ENCODE results near the gene CACNA1D.

Gene CACNA1D

DNA sequence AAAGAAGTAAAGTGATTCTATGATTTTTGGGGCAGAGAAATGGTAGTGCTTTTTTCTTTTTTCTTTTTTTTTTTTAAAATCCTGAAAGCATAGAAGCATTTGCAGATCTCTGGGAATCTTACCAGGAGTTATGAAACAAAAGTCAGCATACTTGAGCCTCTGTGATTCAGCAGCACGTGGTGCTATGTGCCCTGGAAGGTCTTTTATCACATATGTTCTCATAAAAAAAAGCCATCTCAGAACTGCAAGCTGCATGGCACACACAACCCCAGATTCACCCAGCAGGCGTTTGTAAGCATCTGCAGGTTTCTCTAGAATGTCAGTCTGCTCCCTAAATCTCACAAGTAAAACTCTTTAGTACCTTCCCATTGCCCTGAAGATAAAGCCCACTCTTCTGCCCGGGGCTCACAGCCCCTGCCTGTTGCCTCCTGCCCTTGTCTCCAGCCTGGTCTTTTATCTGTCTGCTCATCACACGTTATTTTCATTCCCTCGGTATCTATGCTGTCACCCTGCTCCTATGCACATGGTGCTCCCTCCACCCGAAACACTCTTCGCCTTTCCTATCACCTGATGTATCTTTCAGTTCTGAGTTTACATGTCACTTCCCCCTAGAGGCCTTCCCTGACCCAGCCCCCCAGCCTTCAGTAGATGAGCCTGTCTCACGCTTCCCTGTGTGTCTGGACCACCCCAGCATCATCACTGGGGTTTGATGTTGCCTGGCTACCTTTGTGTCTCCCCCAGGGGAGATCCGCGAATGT, 279.4 kb downstream of the CACNA1D start:
- TF ChIP-seq, protein P1, sequence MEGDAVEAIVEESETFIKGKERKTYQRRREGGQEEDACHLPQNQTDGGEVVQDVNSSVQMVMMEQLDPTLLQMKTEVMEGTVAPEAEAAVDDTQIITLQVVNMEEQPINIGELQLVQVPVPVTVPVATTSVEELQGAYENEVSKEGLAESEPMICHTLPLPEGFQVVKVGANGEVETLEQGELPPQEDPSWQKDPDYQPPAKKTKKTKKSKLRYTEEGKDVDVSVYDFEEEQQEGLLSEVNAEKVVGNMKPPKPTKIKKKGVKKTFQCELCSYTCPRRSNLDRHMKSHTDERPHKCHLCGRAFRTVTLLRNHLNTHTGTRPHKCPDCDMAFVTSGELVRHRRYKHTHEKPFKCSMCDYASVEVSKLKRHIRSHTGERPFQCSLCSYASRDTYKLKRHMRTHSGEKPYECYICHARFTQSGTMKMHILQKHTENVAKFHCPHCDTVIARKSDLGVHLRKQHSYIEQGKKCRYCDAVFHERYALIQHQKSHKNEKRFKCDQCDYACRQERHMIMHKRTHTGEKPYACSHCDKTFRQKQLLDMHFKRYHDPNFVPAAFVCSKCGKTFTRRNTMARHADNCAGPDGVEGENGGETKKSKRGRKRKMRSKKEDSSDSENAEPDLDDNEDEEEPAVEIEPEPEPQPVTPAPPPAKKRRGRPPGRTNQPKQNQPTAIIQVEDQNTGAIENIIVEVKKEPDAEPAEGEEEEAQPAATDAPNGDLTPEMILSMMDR (IDR thresholded peaks at IDR 0.05; ENCODE audit: low read depth, low read length) = no peak
- DNase-seq (ENCODE audit: extremely low read depth, low read depth) = peak; percentile 77

DNA sequence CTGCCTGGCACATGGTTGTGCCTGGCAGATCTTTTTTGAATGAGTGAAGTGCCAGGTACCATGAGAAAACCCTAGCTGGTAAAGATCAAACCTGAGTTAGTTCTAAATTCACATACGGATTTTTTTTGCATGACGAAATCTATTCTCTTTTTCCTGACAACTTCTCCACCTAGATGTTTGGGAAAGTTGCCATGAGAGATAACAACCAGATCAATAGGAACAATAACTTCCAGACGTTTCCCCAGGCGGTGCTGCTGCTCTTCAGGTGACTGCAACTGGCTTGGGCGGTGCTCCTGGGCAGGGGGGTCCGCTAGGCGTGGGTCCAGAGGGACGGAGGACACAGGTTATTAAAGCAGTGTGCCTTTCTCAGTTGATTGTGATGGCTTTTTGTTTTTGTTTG, 280.0 kb downstream of the CACNA1D start:
- TF ChIP-seq, protein P1 (IDR thresholded peaks at IDR 0.05; ENCODE audit: low read depth, low read length) = no peak
- DNase-seq (ENCODE audit: extremely low read depth, low read depth) = no peak

DNA sequence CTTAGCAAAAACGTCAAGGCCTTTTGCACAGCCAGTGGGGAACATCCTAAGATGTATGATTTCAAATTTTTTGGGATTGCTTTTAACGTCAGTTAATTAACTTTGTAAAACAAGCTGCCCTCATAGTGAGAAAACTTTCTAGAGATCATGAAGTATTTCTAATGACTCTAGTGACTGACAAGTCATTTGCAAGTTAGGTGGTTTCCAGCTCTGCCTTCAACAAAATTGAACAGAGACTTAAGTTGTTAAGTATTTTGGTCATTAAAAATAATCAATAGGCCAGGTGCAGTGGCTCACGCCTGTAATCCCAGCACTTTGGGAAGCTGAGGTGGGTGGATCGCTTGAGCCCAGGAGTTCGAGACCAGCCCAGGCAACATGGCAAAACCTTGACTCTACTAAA, 280.6 kb downstream of the CACNA1D start:
- TF ChIP-seq, protein P1 (IDR thresholded peaks at IDR 0.05; ENCODE audit: low read depth, low read length) = no peak
- DNase-seq (ENCODE audit: extremely low read depth, low read depth) = no peak

DNA sequence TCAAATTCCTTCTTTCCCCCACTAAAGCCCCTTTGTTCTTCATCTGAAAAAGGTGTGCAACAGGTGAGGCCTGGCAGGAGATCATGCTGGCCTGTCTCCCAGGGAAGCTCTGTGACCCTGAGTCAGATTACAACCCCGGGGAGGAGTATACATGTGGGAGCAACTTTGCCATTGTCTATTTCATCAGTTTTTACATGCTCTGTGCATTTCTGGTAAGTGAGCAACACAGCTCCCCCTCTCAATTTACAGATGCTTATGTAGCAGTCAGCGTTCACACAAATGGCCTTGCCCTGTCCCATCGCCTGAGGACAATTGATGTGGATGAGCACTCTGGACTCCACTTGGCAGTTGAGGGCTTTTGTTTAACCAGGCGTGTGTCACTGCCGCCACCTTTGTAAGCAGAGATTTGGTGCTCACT, 281.4 kb downstream of the CACNA1D start:
- no peak for DNase-seq (ENCODE audit: extremely low read depth, low read depth)
- TF ChIP-seq, protein P1 (IDR thresholded peaks at IDR 0.05; ENCODE audit: low read depth, low read length) = no peak

DNA sequence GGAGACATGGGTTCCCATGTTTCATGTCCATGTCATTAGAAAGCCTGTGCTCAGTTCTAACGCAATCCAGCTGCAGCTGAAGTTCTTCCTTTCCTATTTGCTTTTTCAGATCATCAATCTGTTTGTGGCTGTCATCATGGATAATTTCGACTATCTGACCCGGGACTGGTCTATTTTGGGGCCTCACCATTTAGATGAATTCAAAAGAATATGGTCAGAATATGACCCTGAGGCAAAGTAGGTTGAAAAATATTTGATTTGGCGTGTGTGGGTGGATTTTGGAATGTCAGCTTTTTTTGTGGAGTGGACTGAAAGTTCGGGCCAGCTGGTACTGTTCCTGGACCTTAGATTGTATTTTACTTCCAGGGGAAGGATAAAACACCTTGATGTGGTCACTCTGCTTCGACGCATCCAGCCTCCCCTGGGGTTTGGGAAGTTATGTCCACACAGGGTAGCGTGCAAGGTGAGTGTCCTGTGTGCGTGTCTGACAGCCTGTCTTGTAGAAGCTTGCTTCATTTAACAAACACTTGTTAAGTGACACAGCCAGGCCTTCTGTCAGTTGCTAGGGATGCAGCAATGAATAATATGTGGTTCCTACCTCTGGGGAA, 282.2 kb downstream of the CACNA1D start:
- TF ChIP-seq, protein P1 (IDR thresholded peaks at IDR 0.05; ENCODE audit: low read depth, low read length) = no peak
- peak; percentile 12 for DNase-seq (ENCODE audit: extremely low read depth, low read depth)

DNA sequence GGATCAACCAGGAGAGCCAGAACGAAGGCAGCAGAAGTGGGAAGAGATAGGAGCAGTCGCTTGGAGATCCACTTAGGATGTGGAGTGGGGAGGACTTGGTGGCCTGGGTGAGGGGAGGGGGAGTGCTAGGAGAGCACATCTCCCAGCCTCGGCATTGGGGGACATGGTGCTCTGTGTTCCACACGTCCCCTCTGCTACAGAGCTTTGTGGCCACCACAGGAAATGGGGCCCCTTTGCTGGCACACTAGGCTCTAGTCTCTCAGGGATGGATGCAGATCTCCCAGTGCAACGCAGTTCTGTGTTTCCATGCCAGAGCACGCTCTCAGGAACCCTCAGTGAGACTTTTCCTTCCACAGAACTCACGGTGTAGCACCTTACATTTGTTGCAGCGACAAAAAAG, 283.1 kb downstream of the CACNA1D start:
- TF ChIP-seq, protein P1 (IDR thresholded peaks at IDR 0.05; ENCODE audit: low read depth, low read length) = no peak
- DNase-seq (ENCODE audit: extremely low read depth, low read depth) = no peak

DNA sequence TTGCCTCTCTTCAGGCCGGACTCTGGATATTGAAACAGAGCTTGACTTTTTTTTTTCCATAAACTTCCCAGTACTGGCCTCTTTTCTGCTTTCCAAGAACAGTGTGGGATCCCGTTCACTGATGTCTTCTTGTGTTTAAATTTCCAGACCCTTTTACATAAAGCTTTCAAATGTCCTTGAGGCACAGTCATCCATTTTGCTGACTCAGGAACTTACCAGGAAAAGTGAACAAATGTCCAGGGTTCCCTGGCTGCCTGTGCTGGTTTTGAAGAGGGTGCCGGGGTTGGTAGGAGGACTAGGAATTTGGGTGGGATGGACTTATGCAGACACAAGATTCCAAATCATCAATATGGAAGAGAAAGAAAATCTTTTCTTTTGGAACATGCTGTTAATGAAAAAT, 283.7 kb downstream of the CACNA1D start:
- DNase-seq (ENCODE audit: extremely low read depth, low read depth) = no peak
- TF ChIP-seq, protein P1 (IDR thresholded peaks at IDR 0.05; ENCODE audit: low read depth, low read length) = no peak

Data from AG09319 (cell line).